ENCODE results near the gene LTBP2.

Gene LTBP2

GRCh38 chr14:74595006-74595735 is 16.9 kb downstream of the LTBP2 start:
- Histone ChIP-seq H3K4me1 (ENCODE audit: insufficient read depth, low read length) (peaks cover 44% of the 10 kb centered on the region), H3K36me3 (ENCODE audit: insufficient read depth, low read length) (no peaks in the 10 kb centered on the region), H3K27ac (ENCODE audit: low read depth, low read length) (peak overlapping the region; percentile 30)

DNA sequence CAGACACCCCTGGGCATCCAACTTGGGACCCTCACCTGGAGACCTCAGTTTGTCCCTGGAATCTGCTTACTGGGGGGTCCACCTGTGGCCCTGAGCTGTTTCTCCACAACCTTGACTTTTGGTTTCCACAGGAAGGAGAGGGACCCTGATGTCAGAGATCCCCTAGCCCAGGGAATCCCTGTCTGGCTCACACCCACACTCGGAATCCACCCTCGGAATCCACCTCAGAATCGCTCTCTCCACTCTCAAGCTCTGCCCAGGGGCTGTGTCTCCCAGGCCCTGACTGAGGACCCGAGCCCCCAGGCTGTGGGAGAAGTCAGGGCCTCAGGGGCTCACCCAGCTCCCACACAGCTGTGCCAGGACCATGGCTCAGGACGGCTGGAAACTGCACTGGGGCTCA is 17.4 kb downstream of the LTBP2 start:
- H3K4me1 ChIP-seq (ENCODE audit: insufficient read depth, low read length): peaks cover 39% of the 10 kb centered on the region
- H3K27ac ChIP-seq (ENCODE audit: low read depth, low read length): peak overlapping the region; percentile 30
- H3K36me3 ChIP-seq (ENCODE audit: insufficient read depth, low read length): no peaks in the 10 kb centered on the region
- no peak overlapping the region for H3K4me3 ChIP-seq (ENCODE audit: low read depth in 1 of 2, low read length in 2 of 2)
- H3K9ac ChIP-seq (ENCODE audit: low read length): no peak overlapping the region
- no peaks in the 10 kb centered on the region for H3K27me3 ChIP-seq (ENCODE audit: control insufficient read depth in 1 of 2, insufficient read depth in 2 of 2, low read length in 2 of 2)
- H3K9me3 ChIP-seq (ENCODE audit: low read length): no peaks in the 10 kb centered on the region

More at GRCh38 chr14:74595006-74595735, 16.9 kb downstream of the LTBP2 start:
- H3K4me3 ChIP-seq (ENCODE audit: low read depth in 1 of 2, low read length in 2 of 2): no peak overlapping the region
- no peak overlapping the region for H3K9ac ChIP-seq (ENCODE audit: low read length)
- no peaks in the 10 kb centered on the region for H3K27me3 ChIP-seq (ENCODE audit: control insufficient read depth in 1 of 2, insufficient read depth in 2 of 2, low read length in 2 of 2)
- no peaks in the 10 kb centered on the region for H3K9me3 ChIP-seq (ENCODE audit: low read length)

DNA sequence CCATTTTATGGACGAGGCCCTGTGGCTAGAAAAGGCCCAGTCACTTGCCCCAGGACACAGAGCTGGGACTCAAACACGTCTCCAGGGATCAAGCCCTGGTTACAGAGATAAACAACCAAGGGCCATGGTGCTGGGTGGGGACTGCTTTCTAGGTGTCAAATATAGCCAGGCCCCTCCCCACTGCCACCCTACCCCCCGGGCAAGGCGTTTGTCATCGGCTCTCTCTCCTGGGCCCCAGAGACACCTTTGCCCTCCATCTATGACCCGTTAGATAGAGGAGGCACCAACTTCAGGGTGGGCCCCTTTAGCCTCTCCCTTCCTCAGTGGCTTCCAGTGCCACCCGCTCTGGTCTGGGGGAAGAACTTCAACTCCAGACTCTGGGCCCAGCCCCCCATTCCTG is 18.0 kb downstream of the LTBP2 start:
- H3K9ac ChIP-seq (ENCODE audit: low read length): no peak overlapping the region
- no peak overlapping the region for H3K27ac ChIP-seq (ENCODE audit: low read depth, low read length)
- no peaks in the 10 kb centered on the region for H3K36me3 ChIP-seq (ENCODE audit: insufficient read depth, low read length)
- H3K9me3 ChIP-seq (ENCODE audit: low read length): no peaks in the 10 kb centered on the region
- no peak overlapping the region for H3K4me3 ChIP-seq (ENCODE audit: low read depth in 1 of 2, low read length in 2 of 2)
- no peaks in the 10 kb centered on the region for H3K27me3 ChIP-seq (ENCODE audit: control insufficient read depth in 1 of 2, insufficient read depth in 2 of 2, low read length in 2 of 2)
- H3K4me1 ChIP-seq (ENCODE audit: insufficient read depth, low read length): peaks cover 33% of the 10 kb centered on the region

- peaks cover 27% of the 10 kb centered on the region for H3K4me1 ChIP-seq (ENCODE audit: insufficient read depth, low read length)
- H3K27ac ChIP-seq (ENCODE audit: low read depth, low read length): no peak overlapping the region
- H3K4me3 ChIP-seq (ENCODE audit: low read depth in 1 of 2, low read length in 2 of 2): no peak overlapping the region
- H3K9me3 ChIP-seq (ENCODE audit: low read length): no peaks in the 10 kb centered on the region
- H3K27me3 ChIP-seq (ENCODE audit: control insufficient read depth in 1 of 2, insufficient read depth in 2 of 2, low read length in 2 of 2): no peaks in the 10 kb centered on the region
- no peaks in the 10 kb centered on the region for H3K36me3 ChIP-seq (ENCODE audit: insufficient read depth, low read length)
- no peak overlapping the region for H3K9ac ChIP-seq (ENCODE audit: low read length)
These were observed 18.6 kb downstream of the LTBP2 start for GRCh38 chr14:74593241-74593953.

DNA sequence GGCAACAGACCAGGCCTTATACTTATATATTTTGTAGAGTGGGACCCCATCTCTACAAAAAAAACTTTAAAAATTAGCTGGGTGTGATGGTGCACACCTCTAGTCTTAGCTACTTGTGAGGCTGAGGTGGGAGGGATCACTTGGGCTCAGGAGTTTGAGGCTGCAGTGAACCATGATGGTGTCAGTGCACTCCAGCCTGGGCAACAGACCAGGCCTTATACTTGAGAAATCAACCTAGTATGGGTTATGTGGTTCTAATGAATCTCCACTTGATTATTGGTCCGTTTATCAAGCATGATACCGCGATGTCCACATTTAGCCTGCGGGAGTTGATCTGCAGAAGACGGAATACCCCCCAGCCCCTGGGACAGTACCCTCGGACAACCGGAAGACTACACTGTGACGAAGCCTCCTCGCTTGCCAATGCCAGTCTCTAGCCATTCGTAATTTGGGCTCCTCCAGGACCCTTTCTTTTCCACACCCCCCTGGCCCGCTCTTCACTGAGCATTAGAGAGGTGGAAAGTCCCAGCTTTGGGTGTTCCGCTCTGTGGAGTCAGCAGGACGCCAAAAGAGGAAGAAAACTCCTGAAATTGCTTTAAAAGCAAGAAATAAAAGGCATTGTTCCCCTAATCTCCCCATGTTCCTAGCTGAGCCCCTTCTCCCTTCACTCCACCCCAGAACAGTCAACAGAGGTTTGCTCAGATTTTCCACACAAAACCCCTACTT is 19.4 kb downstream of the LTBP2 start:
- Histone ChIP-seq H3K27me3 (ENCODE audit: control insufficient read depth in 1 of 2, insufficient read depth in 2 of 2, low read length in 2 of 2) (no peaks in the 10 kb centered on the region), H3K36me3 (ENCODE audit: insufficient read depth, low read length) (no peaks in the 10 kb centered on the region), H3K27ac (ENCODE audit: low read depth, low read length) (no peak overlapping the region), H3K9me3 (ENCODE audit: low read length) (no peaks in the 10 kb centered on the region), H3K9ac (ENCODE audit: low read length) (no peak overlapping the region), H3K4me3 (ENCODE audit: low read depth in 1 of 2, low read length in 2 of 2) (no peak overlapping the region), H3K4me1 (ENCODE audit: insufficient read depth, low read length) (peaks cover 26% of the 10 kb centered on the region)

DNA sequence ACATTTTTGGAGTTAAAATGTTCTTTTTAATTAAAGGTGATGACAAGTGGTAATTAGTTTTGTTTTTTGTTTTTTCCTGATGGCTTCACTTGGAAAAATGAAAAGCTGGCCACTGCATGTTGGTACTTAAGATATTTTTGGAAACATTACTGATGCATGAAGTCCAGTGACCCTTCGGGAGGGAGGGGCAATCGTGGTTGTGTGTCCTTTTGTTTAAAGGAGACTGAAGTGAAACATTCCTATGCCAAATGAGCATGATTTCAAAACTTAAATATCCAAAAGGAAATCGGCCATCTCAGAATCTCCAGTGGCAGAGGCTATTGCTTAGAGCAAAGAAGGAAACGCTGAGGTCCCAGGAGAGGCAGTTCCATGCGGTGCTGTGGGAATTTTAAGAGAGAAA is 20.1 kb downstream of the LTBP2 start:
- Histone ChIP-seq H3K4me1 (ENCODE audit: insufficient read depth, low read length) (peaks cover 26% of the 10 kb centered on the region), H3K4me3 (ENCODE audit: low read depth in 1 of 2, low read length in 2 of 2) (no peak overlapping the region), H3K27me3 (ENCODE audit: control insufficient read depth in 1 of 2, insufficient read depth in 2 of 2, low read length in 2 of 2) (no peaks in the 10 kb centered on the region), H3K9ac (ENCODE audit: low read length) (no peak overlapping the region), H3K27ac (ENCODE audit: low read depth, low read length) (no peak overlapping the region), H3K36me3 (ENCODE audit: insufficient read depth, low read length) (no peaks in the 10 kb centered on the region), H3K9me3 (ENCODE audit: low read length) (no peaks in the 10 kb centered on the region)

- Histone ChIP-seq H3K27me3 (ENCODE audit: control insufficient read depth in 1 of 2, insufficient read depth in 2 of 2, low read length in 2 of 2) (no peaks in the 10 kb centered on the region), H3K36me3 (ENCODE audit: insufficient read depth, low read length) (no peaks in the 10 kb centered on the region), H3K27ac (ENCODE audit: low read depth, low read length) (no peak overlapping the region), H3K9ac (ENCODE audit: low read length) (no peak overlapping the region), H3K9me3 (ENCODE audit: low read length) (no peaks in the 10 kb centered on the region), H3K4me1 (ENCODE audit: insufficient read depth, low read length) (peaks cover 26% of the 10 kb centered on the region), H3K4me3 (ENCODE audit: low read depth in 1 of 2, low read length in 2 of 2) (no peak overlapping the region)
These were observed 20.6 kb downstream of the LTBP2 start for GRCh38 chr14:74591394-74591793.

DNA sequence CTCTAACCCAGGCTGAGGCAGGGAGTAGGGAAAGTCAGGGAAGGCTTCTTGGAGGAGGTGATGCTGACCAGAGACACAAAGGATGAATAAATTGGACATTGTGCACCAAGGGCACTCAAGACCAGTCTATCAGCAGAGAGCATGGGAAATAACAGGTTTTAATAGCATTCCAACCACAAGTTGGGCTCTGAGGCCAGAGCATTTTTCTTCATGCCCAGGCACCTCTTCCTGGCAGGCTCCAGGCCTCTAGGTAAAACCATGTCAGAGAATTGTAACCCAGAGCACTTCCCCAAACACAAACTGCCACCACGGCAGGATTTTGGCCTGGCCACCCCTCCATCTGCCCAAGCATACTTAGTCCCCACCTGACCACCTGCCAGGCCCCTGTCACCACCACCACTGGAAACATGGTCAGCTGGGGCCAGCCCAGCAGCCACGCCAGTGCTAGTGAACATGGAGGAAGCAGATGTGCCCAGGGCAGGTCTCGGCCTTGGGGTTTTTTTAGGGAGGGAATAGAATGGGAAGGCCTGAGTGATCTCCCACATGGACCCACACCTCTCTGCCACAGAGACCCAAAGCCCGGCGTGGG is 22.7 kb downstream of the LTBP2 start:
- no peaks in the 10 kb centered on the region for H3K9me3 ChIP-seq (ENCODE audit: low read length)
- no peak overlapping the region for H3K4me3 ChIP-seq (ENCODE audit: low read depth in 1 of 2, low read length in 2 of 2)
- no peaks in the 10 kb centered on the region for H3K27me3 ChIP-seq (ENCODE audit: control insufficient read depth in 1 of 2, insufficient read depth in 2 of 2, low read length in 2 of 2)
- H3K36me3 ChIP-seq (ENCODE audit: insufficient read depth, low read length): no peaks in the 10 kb centered on the region
- H3K4me1 ChIP-seq (ENCODE audit: insufficient read depth, low read length): peaks cover 13% of the 10 kb centered on the region
- H3K9ac ChIP-seq (ENCODE audit: low read length): no peak overlapping the region
- H3K27ac ChIP-seq (ENCODE audit: low read depth, low read length): no peak overlapping the region

- no peaks in the 10 kb centered on the region for H3K36me3 ChIP-seq (ENCODE audit: insufficient read depth, low read length)
- H3K27me3 ChIP-seq (ENCODE audit: control insufficient read depth in 1 of 2, insufficient read depth in 2 of 2, low read length in 2 of 2): no peaks in the 10 kb centered on the region
- H3K4me3 ChIP-seq (ENCODE audit: low read depth in 1 of 2, low read length in 2 of 2): no peak overlapping the region
- H3K27ac ChIP-seq (ENCODE audit: low read depth, low read length): no peak overlapping the region
- H3K4me1 ChIP-seq (ENCODE audit: insufficient read depth, low read length): no peaks in the 10 kb centered on the region
- H3K9me3 ChIP-seq (ENCODE audit: low read length): no peaks in the 10 kb centered on the region
- H3K9ac ChIP-seq (ENCODE audit: low read length): no peak overlapping the region
These were observed 24.7 kb downstream of the LTBP2 start for GRCh38 chr14:74587363-74587707.

GRCh38 chr14:74586681-74587362 is 25.2 kb downstream of the LTBP2 start:
- Histone ChIP-seq H3K27ac (ENCODE audit: low read depth, low read length) (no peak overlapping the region), H3K4me3 (ENCODE audit: low read depth in 1 of 2, low read length in 2 of 2) (no peak overlapping the region), H3K9me3 (ENCODE audit: low read length) (no peaks in the 10 kb centered on the region), H3K4me1 (ENCODE audit: insufficient read depth, low read length) (no peaks in the 10 kb centered on the region), H3K27me3 (ENCODE audit: control insufficient read depth in 1 of 2, insufficient read depth in 2 of 2, low read length in 2 of 2) (no peaks in the 10 kb centered on the region), H3K36me3 (ENCODE audit: insufficient read depth, low read length) (no peaks in the 10 kb centered on the region), H3K9ac (ENCODE audit: low read length) (no peak overlapping the region)

Measured in muscle layer of colon (tissue), 2 donors.